K562 (cell line): ENCODE measurements around the gene RXRA. TPM values are rescaled to one million over a fixed set of nuclear protein-coding genes. Genes with fewer than 3 reads are reported as not detected.

Source experiments
- ATAC-seq: fragments of 200-7000 bp; cut with Tn5 transposase; 3 replicates; pipeline ENCODE4 v1.9.1; 2020; ENCODE audit warnings: moderate library complexity
- BruUV-seq: library from RNA; stranded (reverse); fragments of 400-500 nt; replicated peaks from 2 replicates; lab custom pipeline; 2021; lab: Mats Ljungman, UMichigan
- CTCF ChIA-PET: fragments of 300-600 bp; formaldehyde crosslinking; extraction: SDS; loops from one replicate; lab custom pipeline; 2021; ENCODE audit warnings: low intra/inter-chr PET ratio; lab: Yijun Ruan, JAX
- POLR2A ChIA-PET: fragments of 300-600, 350-650 bp; sonication (Branson Sonifier 250); formaldehyde crosslinking; extraction: SDS; loops from one replicate; lab custom pipeline; 2021; ENCODE audit warnings: antibody characterized with exemption, inconsistent platforms; lab: Yijun Ruan, JAX
- DNase-seq, 4 experiments: peaks; one replicate each; pipeline versions ENCODE4 v3.0.0 to v3.0.0-alpha.2; 2011 to 2018; ENCODE audit warnings: low spot score in 3 of 4, mixed read lengths in 3 of 4; ENCODE audit errors: extremely low read depth in 1 of 4
- FAIRE-seq: peaks from 2 replicates; lab custom pipeline; 2011; peaks lifted over from hg19 to GRCh38; lab: Jason Lieb, UNC
- H2AFZ ChIP-seq: 2 replicates; pipeline ENCODE4 v1.6.0; 2011; ENCODE audit warnings: low read depth, low read length, control low read depth, inconsistent platforms
- H3K27ac ChIP-seq: fragments of 200-600 bp; 3 replicates; pipeline ENCODE4 v1.8.0; 2011; ENCODE audit warnings: low read depth, mild to moderate bottlenecking, control low read depth, inconsistent platforms, low read length, moderate library complexity, mixed read lengths; ENCODE audit errors: extremely low read depth
- H3K27me3 ChIP-seq, 2 experiments: fragments of 300-600 bp in 1 of 2; 2 replicates in 1 of 2; 3 replicates in 1 of 2; pipeline versions ENCODE4 v1.6.0 to v1.8.0; 2011; ENCODE audit warnings: inconsistent platforms in 2 of 2, low read length in 2 of 2, mild to moderate bottlenecking in 1 of 2, mixed read lengths in 1 of 2, moderate library complexity in 1 of 2; ENCODE audit not compliant: control insufficient read depth in 2 of 2, insufficient read depth in 2 of 2
- H3K36me3 ChIP-seq: fragments of 300-600 bp; 3 replicates; pipeline ENCODE4 v1.8.0; 2011; ENCODE audit warnings: mild to moderate bottlenecking, low read length, inconsistent platforms; ENCODE audit not compliant: control insufficient read depth, insufficient read depth
- H3K4me1 ChIP-seq, 2 experiments: fragments of 200-600 bp in 1 of 2; replicated peaks in 1 of 2; 2 replicates in 1 of 2; 3 replicates in 1 of 2; pipeline versions ENCODE4 v1.5.1 to v1.8.0; 2011; ENCODE audit warnings: inconsistent platforms in 2 of 2, low read length in 2 of 2, mild to moderate bottlenecking in 1 of 2, mixed read lengths in 1 of 2, moderate library complexity in 1 of 2; ENCODE audit not compliant: control insufficient read depth in 2 of 2, insufficient read depth in 2 of 2
- H3K4me2 ChIP-seq: 2 replicates; pipeline ENCODE4 v1.6.1; 2011; ENCODE audit warnings: low read length, control low read depth, inconsistent platforms, mixed read lengths; ENCODE audit not compliant: insufficient read depth
- H3K4me3 ChIP-seq: fragments of 200-600 bp; sonication (generic), shearing (Covaris generic); 2 replicates; pipeline ENCODE4 v1.5.1; 2016; ENCODE audit warnings: control low read depth, inconsistent platforms
- H3K79me2 ChIP-seq: fragments of 200-600 bp; 3 replicates; pipeline ENCODE4 v1.8.0; 2011; ENCODE audit warnings: low read length, inconsistent platforms; ENCODE audit not compliant: control insufficient read depth, insufficient read depth
- H3K9ac ChIP-seq, 2 experiments: 2 replicates each; pipeline versions ENCODE4 v1.6.0 to v1.6.1; 2011; ENCODE audit warnings: low read depth in 2 of 2, low read length in 2 of 2, control low read depth in 1 of 2, inconsistent platforms in 1 of 2, mild to moderate bottlenecking in 1 of 2, mixed read lengths in 1 of 2; ENCODE audit not compliant: insufficient read depth in 1 of 2
- H3K9me1 ChIP-seq: one replicate; pipeline ENCODE4 v1.6.0; 2011; ENCODE audit warnings: inconsistent platforms, mild to moderate bottlenecking, low read length, moderate library complexity; ENCODE audit not compliant: control insufficient read depth, insufficient read depth
- H3K9me3 ChIP-seq: replicated peaks from 2 replicates; pipeline ENCODE4 v1.5.1; 2011; ENCODE audit warnings: low read depth, low read length, inconsistent platforms; ENCODE audit not compliant: control insufficient read depth, insufficient read depth
- H4K20me1 ChIP-seq: replicated peaks from 2 replicates; pipeline ENCODE4 v1.6.1; 2011; ENCODE audit warnings: low read length, inconsistent platforms, mixed read lengths; ENCODE audit not compliant: control insufficient read depth, insufficient read depth
- WGBS: fragments of 100-300 bp; shearing (Covaris generic); methylation state at CpG from one replicate; pipeline ENCODE4 v1.1.6; 2016; ENCODE audit warnings: low coverage, mixed read lengths; ENCODE audit not compliant: insufficient coverage; ENCODE audit errors: missing lambda C conversion rate; 5-methylcytosine and 5-hydroxymethylcytosine counted together
- in situ Hi-C: fragments of 300-500 bp; cut with MboI; formaldehyde crosslinking; loops from 4 replicates; pipeline ENCODE4 v1.15.0; 2018; ENCODE audit warnings: inconsistent platforms, mixed read lengths
- intact Hi-C: fragments of 100-400 bp; cut with micrococcal nuclease; formaldehyde crosslinking; loops from 2 replicates; pipeline ENCODE4 v1.14.2; 2022
- polyA plus RNA-seq, 8 experiments: library from polyadenylated mRNA; depleted of rRNA in 4 of 8; stranded (reverse) in 5 of 8; unstranded in 3 of 8; fragments of >200 nt; fragmentation: Nextera tagmentation in 2 of 8; fragmentation: Illumina TruSeq in 1 of 8; extraction: Ambion mirVana in 2 of 8; extraction: Trizol in 1 of 8; gene quantifications; 2 replicates each; pipeline versions ENCODE4 v1.2.1 to v1.2.3, GENCODE V29; 2011 to 2014; ENCODE audit warnings: inconsistent platforms in 1 of 8, missing spikeins in 1 of 8
- total RNA-seq, 7 experiments: library from RNA; depleted of rRNA in 6 of 7; stranded (reverse); fragments of >200 nt in 6 of 7; fragmentation: Illumina TruSeq in 2 of 7; extraction: Trizol in 2 of 7; gene quantifications; 2 replicates each; pipeline versions ENCODE4 v1.2.1 to v1.2.3, GENCODE V29; 2011 to 2021; ENCODE audit warnings: low replicate concordance in 1 of 7
- TF ChIP-seq, protein P1 (sequence below): fragments of 250-450 bp; sonication (Bioruptor Pico); IDR thresholded peaks from 2 replicates; pipeline ENCODE4 v1.8.0; 2021; ENCODE audit warnings: moderate library complexity, mild to moderate bottlenecking, inconsistent platforms
- TF ChIP-seq, protein P2 (sequence below): IDR thresholded peaks from 3 replicates; pipeline ENCODE4 v1.6.1; 2011; ENCODE audit warnings: borderline replicate concordance, mild to moderate bottlenecking; ENCODE audit not compliant: insufficient read length, insufficient read depth

Gene RXRA
- total and polyA plus RNA-seq, 9 of the 15 experiments (the other 6 are each of a cell fraction or from before 2014, with no cell fraction given) = 0.35 to 23.6 (median 4.6) TPM

DNA sequence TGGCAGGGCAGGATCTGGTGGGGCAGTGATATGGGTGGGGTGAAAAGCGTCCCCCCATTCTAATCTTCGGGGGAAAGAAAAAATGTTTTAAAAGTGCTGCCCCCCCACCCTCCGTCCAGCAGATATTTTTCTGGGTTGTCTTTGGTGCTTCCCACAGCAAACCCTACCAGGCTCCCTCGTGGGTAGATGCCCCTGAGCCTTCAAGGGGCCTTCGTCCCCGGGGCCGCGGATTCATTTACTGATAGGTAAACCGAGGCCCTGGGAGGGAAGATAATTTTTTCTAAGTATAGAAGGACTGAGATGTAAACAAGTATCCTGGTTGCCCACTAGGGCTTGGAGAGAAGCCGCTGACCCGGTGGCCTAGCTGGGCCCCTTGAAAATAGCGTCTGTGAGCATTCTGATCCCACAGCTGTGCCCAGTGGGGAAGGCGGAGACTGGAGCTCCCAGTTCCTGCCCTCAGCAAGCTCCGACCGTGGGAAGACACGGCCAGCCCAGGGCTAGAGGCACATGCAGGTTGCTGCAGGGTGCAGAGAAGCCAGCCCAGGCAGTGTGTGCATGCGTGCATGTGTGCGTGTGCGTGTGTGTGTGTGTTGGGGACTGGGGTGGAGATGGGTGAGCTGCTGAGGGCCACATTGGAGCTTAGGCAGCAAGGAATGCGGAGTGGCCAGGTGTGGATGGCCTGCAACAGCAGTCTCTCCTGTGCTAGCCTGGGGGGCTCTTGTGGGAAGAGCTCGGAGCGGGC is 6.0 kb upstream of the RXRA start:
- no peaks in the 10 kb centered on the region for H3K9me3 ChIP-seq
- TF ChIP-seq, protein P1, sequence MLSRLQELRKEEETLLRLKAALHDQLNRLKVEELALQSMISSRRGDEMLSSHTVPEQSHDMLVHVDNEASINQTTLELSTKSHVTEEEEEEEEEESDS (CRISPR knock-in tag) = no peak
- TF ChIP-seq, protein P2, sequence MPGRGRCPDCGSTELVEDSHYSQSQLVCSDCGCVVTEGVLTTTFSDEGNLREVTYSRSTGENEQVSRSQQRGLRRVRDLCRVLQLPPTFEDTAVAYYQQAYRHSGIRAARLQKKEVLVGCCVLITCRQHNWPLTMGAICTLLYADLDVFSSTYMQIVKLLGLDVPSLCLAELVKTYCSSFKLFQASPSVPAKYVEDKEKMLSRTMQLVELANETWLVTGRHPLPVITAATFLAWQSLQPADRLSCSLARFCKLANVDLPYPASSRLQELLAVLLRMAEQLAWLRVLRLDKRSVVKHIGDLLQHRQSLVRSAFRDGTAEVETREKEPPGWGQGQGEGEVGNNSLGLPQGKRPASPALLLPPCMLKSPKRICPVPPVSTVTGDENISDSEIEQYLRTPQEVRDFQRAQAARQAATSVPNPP = no peak
- TF ChIP-seq, all 486 proteins: peak for 0
- peaks cover 0 to 14% of the 10 kb centered on the region in 2 experiments; a peak in 2 of 5 replicates for H3K27me3 ChIP-seq
- in situ Hi-C loops = no loop called here
- intact Hi-C loops = loop anchor here (10.0 kb wide), 1 partner anchor 145 kb away; no protein-coding TSS in a partner anchor
- H2AFZ ChIP-seq = no peak overlapping the region
- H3K36me3 ChIP-seq = no peaks in the 10 kb centered on the region
- WGBS = 35% methylated on average over 19 of the region's 22 CpGs
- no peak for ATAC-seq
- H4K20me1 ChIP-seq = peaks cover 4% of the 10 kb centered on the region; the same call in 1 of the 2 replicates
- H3K79me2 ChIP-seq = no peaks in the 10 kb centered on the region
- no peak overlapping the region; a peak in 1 of 4 replicates for H3K9ac ChIP-seq
- H3K4me3 ChIP-seq = no peak overlapping the region
- peaks cover 5% of the 10 kb centered on the region for H3K9me1 ChIP-seq
- H3K4me1 ChIP-seq = peaks cover 15 to 74% of the 10 kb centered on the region in 2 experiments
- DNase-seq = no peak
- H3K27ac ChIP-seq = no peak overlapping the region
- CTCF ChIA-PET = no interaction called here
- BruUV-seq = no TSS peak
- FAIRE-seq = no peak
- H3K4me2 ChIP-seq = no peak overlapping the region
- POLR2A ChIA-PET = interaction anchor here (0.6 to 1.1 kb wide), 3 partner anchors 19 to 144 kb away, joined by 3 read pairs; no protein-coding TSS in a partner anchor
